Measurements from ENCODE around the gene P2RX7. TPM values are rescaled to one million over a fixed set of nuclear protein-coding genes. Genes with fewer than 3 reads are reported as not detected.

The P2RX7 gene
- polyA plus RNA-seq, 1 of the 3 experiments (the other 2 are of a cell fraction): 0.43 TPM

DNA sequence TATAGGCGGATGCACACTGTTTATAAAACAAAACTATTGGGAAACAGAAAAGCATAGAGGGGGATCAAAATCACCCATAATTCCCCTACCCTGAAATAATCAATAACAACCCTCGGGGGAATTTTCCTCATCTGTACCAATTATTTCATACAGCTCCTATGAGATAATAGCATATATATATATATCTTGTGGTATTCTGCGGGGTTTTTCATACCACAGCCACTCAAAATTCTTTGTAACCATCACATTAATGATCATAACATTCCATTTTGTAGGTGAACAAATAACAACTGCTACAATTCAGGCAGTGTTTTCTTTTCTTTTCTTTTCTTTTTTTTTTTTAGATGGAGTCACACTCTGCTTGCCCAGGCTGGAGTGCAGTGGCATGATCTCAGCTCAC, 35.3 kb downstream of the P2RX7 start:
- no peak overlapping the region for H3K27ac ChIP-seq (ENCODE audit: low read depth in 2 of 2, low read length in 1 of 2)
- ChIA-PET POLR2A (no interaction called here), CTCF (no interaction called here)
- H3F3A ChIP-seq (replicated peaks; ENCODE audit: insufficient read depth): no peaks in the 10 kb centered on the region
- H3K9me3 ChIP-seq: no peaks in the 10 kb centered on the region
- H3K9ac ChIP-seq: no peak overlapping the region
- H3K9me2 ChIP-seq: no peaks in the 10 kb centered on the region
- H3K4me1 ChIP-seq (ENCODE audit: control insufficient read depth in 1 of 2, insufficient read depth in 2 of 2, low read depth in 1 of 2, low read length in 1 of 2): no peaks in the 10 kb centered on the region
- 78% methylated on average over 3 of the region's 3 CpGs for WGBS (ENCODE audit: low lambda C conversion rate)
- H4K20me1 ChIP-seq (ENCODE audit: insufficient read depth): no peaks in the 10 kb centered on the region
- no peak for DNase-seq
- no peaks in the 10 kb centered on the region for H3K79me2 ChIP-seq (ENCODE audit: insufficient read depth)
- no peak overlapping the region for H3K4me3 ChIP-seq (ENCODE audit: low read depth in 2 of 2, low read length in 1 of 2)
- no peaks in the 10 kb centered on the region for H3K36me3 ChIP-seq (replicated peaks in 1 of 2; ENCODE audit: control insufficient read depth in 1 of 2, insufficient read depth in 2 of 2, low read length in 1 of 2)
- H2AFZ ChIP-seq (ENCODE audit: low read depth): no peak overlapping the region
- H3K4me2 ChIP-seq: no peak overlapping the region
- no peaks in the 10 kb centered on the region for H3K27me3 ChIP-seq (ENCODE audit: insufficient read depth)
- no peak for TF ChIP-seq TEAD4 (IDR thresholded peaks at IDR 0.05; ENCODE audit: borderline replicate concordance, insufficient read depth)
- TF ChIP-seq, protein P1, sequence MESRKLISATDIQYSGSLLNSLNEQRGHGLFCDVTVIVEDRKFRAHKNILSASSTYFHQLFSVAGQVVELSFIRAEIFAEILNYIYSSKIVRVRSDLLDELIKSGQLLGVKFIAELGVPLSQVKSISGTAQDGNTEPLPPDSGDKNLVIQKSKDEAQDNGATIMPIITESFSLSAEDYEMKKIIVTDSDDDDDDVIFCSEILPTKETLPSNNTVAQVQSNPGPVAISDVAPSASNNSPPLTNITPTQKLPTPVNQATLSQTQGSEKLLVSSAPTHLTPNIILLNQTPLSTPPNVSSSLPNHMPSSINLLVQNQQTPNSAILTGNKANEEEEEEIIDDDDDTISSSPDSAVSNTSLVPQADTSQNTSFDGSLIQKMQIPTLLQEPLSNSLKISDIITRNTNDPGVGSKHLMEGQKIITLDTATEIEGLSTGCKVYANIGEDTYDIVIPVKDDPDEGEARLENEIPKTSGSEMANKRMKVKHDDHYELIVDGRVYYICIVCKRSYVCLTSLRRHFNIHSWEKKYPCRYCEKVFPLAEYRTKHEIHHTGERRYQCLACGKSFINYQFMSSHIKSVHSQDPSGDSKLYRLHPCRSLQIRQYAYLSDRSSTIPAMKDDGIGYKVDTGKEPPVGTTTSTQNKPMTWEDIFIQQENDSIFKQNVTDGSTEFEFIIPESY (IDR thresholded peaks at IDR 0.05; ENCODE audit: borderline replicate concordance, low read depth): no peak
- no peak for TF ChIP-seq NFIC (IDR thresholded peaks at IDR 0.05; ENCODE audit: borderline replicate concordance)
- no peak for TF ChIP-seq SIN3A (IDR thresholded peaks at IDR 0.05; ENCODE audit: borderline replicate concordance, low read depth, low read length)
- TF ChIP-seq RCOR1 (IDR thresholded peaks at IDR 0.05; ENCODE audit: low read length): no peak
- TF ChIP-seq POLR2AphosphoS5 (IDR thresholded peaks at IDR 0.05; ENCODE audit: low read depth, low read length): no peak
- no peak for TF ChIP-seq GABPA (IDR thresholded peaks at IDR 0.05; ENCODE audit: low read depth)
- TF ChIP-seq YY1 (IDR thresholded peaks at IDR 0.05; ENCODE audit: low read depth): no peak
- no peak for TF ChIP-seq NRF1 (IDR thresholded peaks at IDR 0.05; ENCODE audit: low read depth, low read length)

DNA sequence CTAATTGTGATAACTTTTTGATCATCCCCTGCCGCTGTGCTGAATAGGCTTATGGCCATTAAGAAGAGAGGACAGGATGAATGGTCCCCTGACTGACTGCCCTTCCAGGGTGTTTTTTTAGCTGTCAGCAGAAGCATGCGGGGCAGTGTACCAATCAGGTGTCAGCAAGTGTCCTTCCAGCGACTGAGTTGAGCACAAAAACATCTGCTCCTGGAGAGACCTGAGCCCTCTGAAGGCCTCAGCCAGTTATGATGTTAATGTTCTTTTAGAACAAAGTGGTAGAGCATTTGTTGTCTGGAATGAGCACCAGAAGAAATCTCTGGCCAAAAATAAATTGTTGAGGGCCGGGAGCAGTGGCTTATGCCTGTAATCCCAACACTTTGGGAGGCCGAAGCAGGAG, 37.5 kb downstream of the P2RX7 start:
- H3K27ac ChIP-seq (ENCODE audit: low read depth in 2 of 2, low read length in 1 of 2): no peak overlapping the region
- H3K27me3 ChIP-seq (ENCODE audit: insufficient read depth): no peaks in the 10 kb centered on the region
- no peaks in the 10 kb centered on the region for H3K9me2 ChIP-seq
- no peaks in the 10 kb centered on the region for H3K4me1 ChIP-seq (ENCODE audit: control insufficient read depth in 1 of 2, insufficient read depth in 2 of 2, low read depth in 1 of 2, low read length in 1 of 2)
- H3K9ac ChIP-seq: no peak overlapping the region
- WGBS (ENCODE audit: low lambda C conversion rate): 81% methylated on average over 5 of the region's 5 CpGs
- no peaks in the 10 kb centered on the region for H3K79me2 ChIP-seq (ENCODE audit: insufficient read depth)
- no peak overlapping the region for H3K4me3 ChIP-seq (ENCODE audit: low read depth in 2 of 2, low read length in 1 of 2)
- H3K36me3 ChIP-seq (replicated peaks in 1 of 2; ENCODE audit: control insufficient read depth in 1 of 2, insufficient read depth in 2 of 2, low read length in 1 of 2): no peaks in the 10 kb centered on the region
- H3K4me2 ChIP-seq: no peak overlapping the region
- no peak for DNase-seq
- no peaks in the 10 kb centered on the region for H3F3A ChIP-seq (replicated peaks; ENCODE audit: insufficient read depth)
- TF ChIP-seq JUND (IDR thresholded peaks at IDR 0.05) (no peak), TAF1 (IDR thresholded peaks at IDR 0.05; ENCODE audit: borderline replicate concordance, low read depth, low read length) (no peak), YY1 (IDR thresholded peaks at IDR 0.05; ENCODE audit: low read depth) (no peak), FOXJ3 (CRISPR knock-in tag; IDR thresholded peaks at IDR 0.05) (no peak), MXI1 (IDR thresholded peaks at IDR 0.05; ENCODE audit: low read depth, low read length) (no peak), SMC3 (IDR thresholded peaks at IDR 0.05; ENCODE audit: low read depth, low read length) (no peak), EP300 (IDR thresholded peaks at IDR 0.05; ENCODE audit: borderline replicate concordance in 1 of 2, low read depth in 1 of 2, low read length in 1 of 2) (no peak), RFX5 (IDR thresholded peaks at IDR 0.05; ENCODE audit: low read length) (no peak)
- TF ChIP-seq, protein P2, sequence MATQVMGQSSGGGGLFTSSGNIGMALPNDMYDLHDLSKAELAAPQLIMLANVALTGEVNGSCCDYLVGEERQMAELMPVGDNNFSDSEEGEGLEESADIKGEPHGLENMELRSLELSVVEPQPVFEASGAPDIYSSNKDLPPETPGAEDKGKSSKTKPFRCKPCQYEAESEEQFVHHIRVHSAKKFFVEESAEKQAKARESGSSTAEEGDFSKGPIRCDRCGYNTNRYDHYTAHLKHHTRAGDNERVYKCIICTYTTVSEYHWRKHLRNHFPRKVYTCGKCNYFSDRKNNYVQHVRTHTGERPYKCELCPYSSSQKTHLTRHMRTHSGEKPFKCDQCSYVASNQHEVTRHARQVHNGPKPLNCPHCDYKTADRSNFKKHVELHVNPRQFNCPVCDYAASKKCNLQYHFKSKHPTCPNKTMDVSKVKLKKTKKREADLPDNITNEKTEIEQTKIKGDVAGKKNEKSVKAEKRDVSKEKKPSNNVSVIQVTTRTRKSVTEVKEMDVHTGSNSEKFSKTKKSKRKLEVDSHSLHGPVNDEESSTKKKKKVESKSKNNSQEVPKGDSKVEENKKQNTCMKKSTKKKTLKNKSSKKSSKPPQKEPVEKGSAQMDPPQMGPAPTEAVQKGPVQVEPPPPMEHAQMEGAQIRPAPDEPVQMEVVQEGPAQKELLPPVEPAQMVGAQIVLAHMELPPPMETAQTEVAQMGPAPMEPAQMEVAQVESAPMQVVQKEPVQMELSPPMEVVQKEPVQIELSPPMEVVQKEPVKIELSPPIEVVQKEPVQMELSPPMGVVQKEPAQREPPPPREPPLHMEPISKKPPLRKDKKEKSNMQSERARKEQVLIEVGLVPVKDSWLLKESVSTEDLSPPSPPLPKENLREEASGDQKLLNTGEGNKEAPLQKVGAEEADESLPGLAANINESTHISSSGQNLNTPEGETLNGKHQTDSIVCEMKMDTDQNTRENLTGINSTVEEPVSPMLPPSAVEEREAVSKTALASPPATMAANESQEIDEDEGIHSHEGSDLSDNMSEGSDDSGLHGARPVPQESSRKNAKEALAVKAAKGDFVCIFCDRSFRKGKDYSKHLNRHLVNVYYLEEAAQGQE (IDR thresholded peaks at IDR 0.05; ENCODE audit: low read depth, low read length): no peak
- TF ChIP-seq, protein P3, sequence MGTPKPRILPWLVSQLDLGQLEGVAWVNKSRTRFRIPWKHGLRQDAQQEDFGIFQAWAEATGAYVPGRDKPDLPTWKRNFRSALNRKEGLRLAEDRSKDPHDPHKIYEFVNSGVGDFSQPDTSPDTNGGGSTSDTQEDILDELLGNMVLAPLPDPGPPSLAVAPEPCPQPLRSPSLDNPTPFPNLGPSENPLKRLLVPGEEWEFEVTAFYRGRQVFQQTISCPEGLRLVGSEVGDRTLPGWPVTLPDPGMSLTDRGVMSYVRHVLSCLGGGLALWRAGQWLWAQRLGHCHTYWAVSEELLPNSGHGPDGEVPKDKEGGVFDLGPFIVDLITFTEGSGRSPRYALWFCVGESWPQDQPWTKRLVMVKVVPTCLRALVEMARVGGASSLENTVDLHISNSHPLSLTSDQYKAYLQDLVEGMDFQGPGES (IDR thresholded peaks at IDR 0.05; ENCODE audit: low read depth, low read length): no peak
- no peaks in the 10 kb centered on the region for H3K9me3 ChIP-seq
- no peak overlapping the region for H2AFZ ChIP-seq (ENCODE audit: low read depth)
- H4K20me1 ChIP-seq (ENCODE audit: insufficient read depth): no peaks in the 10 kb centered on the region
- ChIA-PET POLR2A (no interaction called here), CTCF (no interaction called here)
